Measurements from ENCODE around the gene ZBTB7B.

The ZBTB7B gene

GRCh38 chr1:155017041-155017945 is 14.7 kb downstream of the ZBTB7B start:
- peak; percentile 94 for DNase-seq (ENCODE audit: low read depth)
- TF ChIP-seq, protein P1, sequence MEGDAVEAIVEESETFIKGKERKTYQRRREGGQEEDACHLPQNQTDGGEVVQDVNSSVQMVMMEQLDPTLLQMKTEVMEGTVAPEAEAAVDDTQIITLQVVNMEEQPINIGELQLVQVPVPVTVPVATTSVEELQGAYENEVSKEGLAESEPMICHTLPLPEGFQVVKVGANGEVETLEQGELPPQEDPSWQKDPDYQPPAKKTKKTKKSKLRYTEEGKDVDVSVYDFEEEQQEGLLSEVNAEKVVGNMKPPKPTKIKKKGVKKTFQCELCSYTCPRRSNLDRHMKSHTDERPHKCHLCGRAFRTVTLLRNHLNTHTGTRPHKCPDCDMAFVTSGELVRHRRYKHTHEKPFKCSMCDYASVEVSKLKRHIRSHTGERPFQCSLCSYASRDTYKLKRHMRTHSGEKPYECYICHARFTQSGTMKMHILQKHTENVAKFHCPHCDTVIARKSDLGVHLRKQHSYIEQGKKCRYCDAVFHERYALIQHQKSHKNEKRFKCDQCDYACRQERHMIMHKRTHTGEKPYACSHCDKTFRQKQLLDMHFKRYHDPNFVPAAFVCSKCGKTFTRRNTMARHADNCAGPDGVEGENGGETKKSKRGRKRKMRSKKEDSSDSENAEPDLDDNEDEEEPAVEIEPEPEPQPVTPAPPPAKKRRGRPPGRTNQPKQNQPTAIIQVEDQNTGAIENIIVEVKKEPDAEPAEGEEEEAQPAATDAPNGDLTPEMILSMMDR (conservative IDR thresholded peaks at IDR 0.05; ENCODE audit: control insufficient read depth, insufficient read depth, low read depth, low read length): peak; percentile 75
- peak overlapping the region; percentile 14 for H3K4me3 ChIP-seq (ENCODE audit: control insufficient read depth, low read depth, low read length)

DNA sequence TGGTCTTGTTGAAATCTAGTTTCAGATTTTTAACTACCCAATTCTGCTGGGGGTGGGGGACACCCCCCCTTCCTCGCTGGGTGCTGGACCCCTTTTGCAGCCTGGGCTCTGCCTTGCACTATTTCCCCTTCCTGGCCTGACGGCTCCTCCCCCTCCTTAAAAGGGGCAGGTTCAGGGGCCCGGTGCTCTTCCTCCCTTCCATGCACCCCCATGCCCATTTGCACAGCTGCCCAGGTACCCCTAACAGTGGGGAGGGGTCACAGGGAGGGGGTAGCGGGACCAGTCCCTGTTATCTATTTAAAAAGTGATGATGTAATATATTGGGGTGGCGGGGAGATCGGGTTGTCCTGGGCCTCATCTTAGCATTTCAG is 15.3 kb downstream of the ZBTB7B start:
- H3K4me3 ChIP-seq (ENCODE audit: control insufficient read depth, low read depth, low read length): peak overlapping the region; percentile 14
- TF ChIP-seq, protein P1 (conservative IDR thresholded peaks at IDR 0.05; ENCODE audit: control insufficient read depth, insufficient read depth, low read depth, low read length): no peak
- DNase-seq (ENCODE audit: low read depth): no peak

- TF ChIP-seq, protein P1 (conservative IDR thresholded peaks at IDR 0.05; ENCODE audit: control insufficient read depth, insufficient read depth, low read depth, low read length): no peak
- peak; percentile 35 for DNase-seq (ENCODE audit: low read depth)
- no peak overlapping the region for H3K4me3 ChIP-seq (ENCODE audit: control insufficient read depth, low read depth, low read length)
Measured at GRCh38 chr1:155018617-155019348, 16.2 kb downstream of the ZBTB7B start.

DNA sequence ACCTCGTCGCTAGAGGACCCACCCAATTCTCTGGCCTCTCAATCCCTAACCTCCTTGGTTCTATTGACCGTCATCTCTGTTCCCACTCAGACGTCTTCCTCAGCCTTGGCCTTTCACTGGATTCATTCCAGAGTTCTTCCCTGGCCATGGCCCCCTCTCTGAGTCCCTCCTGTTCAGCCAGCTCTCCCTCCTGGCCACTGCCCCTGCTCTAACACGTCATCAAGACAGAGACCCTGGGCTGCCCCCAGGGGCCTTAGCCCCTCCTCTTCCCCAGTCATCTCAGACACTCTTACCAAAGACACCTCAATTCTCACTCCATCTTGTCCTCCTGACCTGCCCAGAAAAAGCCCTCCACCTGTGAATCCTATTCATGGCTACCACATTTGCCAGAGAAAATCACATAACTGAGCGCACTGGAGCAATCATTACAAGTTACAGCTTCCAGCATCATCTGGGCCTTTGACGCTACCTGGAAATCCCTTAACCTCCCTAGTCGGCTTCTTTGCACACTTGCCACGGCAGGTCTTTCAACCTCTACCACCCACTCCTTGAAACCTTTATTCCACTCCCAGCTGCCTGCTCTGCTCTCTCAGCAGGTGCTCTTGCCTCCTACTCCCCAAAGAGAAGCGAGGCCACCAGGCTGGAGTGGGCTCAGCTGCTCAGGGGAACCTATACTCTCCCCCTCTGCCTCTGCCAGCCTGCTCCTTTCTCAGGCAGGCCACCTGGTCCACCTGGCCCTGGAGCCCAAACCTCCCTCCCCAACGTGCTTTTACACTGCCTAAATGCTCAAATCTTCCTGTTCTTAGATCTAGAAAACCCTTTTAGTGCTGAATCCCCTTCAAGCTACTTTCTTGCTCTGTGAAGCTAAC is 17.0 kb downstream of the ZBTB7B start:
- DNase-seq (ENCODE audit: low read depth): no peak
- H3K4me3 ChIP-seq (ENCODE audit: control insufficient read depth, low read depth, low read length): no peak overlapping the region
- TF ChIP-seq, protein P1 (conservative IDR thresholded peaks at IDR 0.05; ENCODE audit: control insufficient read depth, insufficient read depth, low read depth, low read length): no peak

DNA sequence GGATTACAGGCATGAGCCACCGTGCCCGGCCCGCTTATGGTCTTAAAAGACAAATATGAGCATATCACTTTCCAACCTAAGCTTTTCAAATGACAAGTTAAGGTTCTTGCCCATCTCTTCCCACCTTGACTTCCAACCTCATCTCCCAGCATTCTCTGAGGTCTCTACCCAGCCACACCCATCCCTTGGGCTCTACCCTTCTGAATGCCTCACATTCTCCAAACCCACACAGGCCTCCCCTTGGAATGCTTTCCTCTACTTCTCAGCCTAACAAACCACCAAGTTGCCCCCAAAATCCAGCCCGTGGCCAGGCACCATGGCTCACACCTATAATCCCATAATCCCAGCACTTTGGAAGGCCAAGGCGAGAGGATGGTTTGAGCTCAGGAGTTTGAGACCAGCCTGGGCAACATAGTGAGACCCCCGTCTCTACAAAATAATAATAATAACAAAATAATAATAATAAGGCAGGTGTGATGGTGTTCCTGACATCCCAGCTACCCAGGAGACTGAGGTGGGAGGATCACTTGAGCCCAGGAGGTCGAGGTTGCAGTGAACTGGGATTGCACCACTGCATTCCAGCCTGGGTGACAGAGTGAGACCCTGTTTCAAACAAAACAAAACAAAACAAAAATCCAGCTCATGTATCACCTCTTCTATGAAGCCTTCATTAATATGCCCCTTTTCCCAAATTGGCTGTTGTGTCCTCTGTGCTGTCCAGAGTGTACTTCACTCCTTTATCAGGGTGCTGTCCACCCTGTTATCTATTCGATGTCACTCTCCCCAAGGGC is 19.7 kb downstream of the ZBTB7B start:
- no peak for DNase-seq (ENCODE audit: low read depth)
- TF ChIP-seq, protein P1 (conservative IDR thresholded peaks at IDR 0.05; ENCODE audit: control insufficient read depth, insufficient read depth, low read depth, low read length): no peak
- H3K4me3 ChIP-seq (ENCODE audit: control insufficient read depth, low read depth, low read length): no peak overlapping the region

GRCh38 chr1:155022927-155023236 is 20.3 kb downstream of the ZBTB7B start:
- no peak for DNase-seq (ENCODE audit: low read depth)
- TF ChIP-seq, protein P1 (conservative IDR thresholded peaks at IDR 0.05; ENCODE audit: control insufficient read depth, insufficient read depth, low read depth, low read length): no peak
- H3K4me3 ChIP-seq (ENCODE audit: control insufficient read depth, low read depth, low read length): no peak overlapping the region

Data from fibroblast of mammary gland (primary cell).